HCT116 (cell line): ENCODE measurements around the gene DIAPH3. TPM values are rescaled to one million over a fixed set of nuclear protein-coding genes. Genes with fewer than 3 reads are reported as not detected.

Source experiments
- ATAC-seq: fragments of 200-7000 bp; cut with Tn5 transposase; 2 replicates; pipeline ENCODE4 v1.9.1; 2020; ENCODE audit warnings: mild to moderate bottlenecking, moderate library complexity
- BruUV-seq: library from RNA; stranded (reverse); fragments of 400-500 nt; replicated peaks from 2 replicates; lab custom pipeline; 2021; lab: Mats Ljungman, UMichigan
- CTCF ChIA-PET: fragments of 300-600 bp; sonication (Branson Sonifier 250); formaldehyde crosslinking; loops from one replicate; lab custom pipeline; 2021; ENCODE audit warnings: antibody characterized with exemption; lab: Charles Lee
- POLR2A ChIA-PET: fragments of 300-600, 350-600 bp; sonication (Branson Sonifier 250); formaldehyde crosslinking; loops from one replicate; lab custom pipeline; 2021; ENCODE audit warnings: antibody characterized with exemption; lab: Charles Lee
- RAD21 ChIA-PET, 2 experiments: fragments of 300-600 bp; sonication (Branson Sonifier 250); formaldehyde crosslinking; loops; one replicate each; lab custom pipeline; 2023; ENCODE audit warnings: low total read pairs in 2 of 2; ENCODE audit not compliant: uncharacterized antibody in 2 of 2, unreplicated experiment in 2 of 2, low non-redundant PET in 1 of 2; lab: Charles Lee
- DNase-seq: peaks from one replicate; pipeline ENCODE4 v3.0.0-alpha.2; 2010; ENCODE audit warnings: low read depth, low spot score
- H2AFZ ChIP-seq: fragments of 200-600 bp; shearing (Covaris generic), sonication (generic); 2 replicates; pipeline ENCODE4 v1.6.1; 2017; ENCODE audit warnings: low read depth, mixed run types, mixed read lengths, antibody characterized with exemption, low read length; ENCODE audit not compliant: poor library complexity, severe bottlenecking
- H3K27ac ChIP-seq: 2 replicates; pipeline ENCODE4 v1.5.1; 2012; ENCODE audit warnings: low read depth, low read length
- H3K27me3 ChIP-seq: fragments of 200-600 bp; sonication (generic); 2 replicates; pipeline ENCODE4 v1.6.1; 2016; ENCODE audit warnings: mixed run types, low read length, mixed read lengths; ENCODE audit not compliant: insufficient read depth
- H3K36me3 ChIP-seq, 2 experiments: fragments of 200-500 bp in 1 of 2; fragments of 200-600 bp in 1 of 2; sonication (Bioruptor generic) in 1 of 2; sonication (generic) in 1 of 2; 2 replicates each; pipeline versions ENCODE4 v1.5.1 to v1.6.1; 2014 to 2016; ENCODE audit warnings: low read length in 2 of 2, inconsistent platforms in 1 of 2, mixed read lengths in 1 of 2, mixed run types in 1 of 2; ENCODE audit not compliant: insufficient read depth in 2 of 2, control insufficient read depth in 1 of 2
- H3K4me1 ChIP-seq, 2 experiments: fragments of 200-600 bp in 1 of 2; sonication (generic) in 1 of 2; 2 replicates each; pipeline versions ENCODE4 v1.5.1 to v1.6.1; 2012 to 2017; ENCODE audit warnings: low read length in 2 of 2, inconsistent platforms in 1 of 2, mild to moderate bottlenecking in 1 of 2, mixed read lengths in 1 of 2, mixed run types in 1 of 2, moderate library complexity in 1 of 2; ENCODE audit not compliant: insufficient read depth in 2 of 2, control insufficient read depth in 1 of 2
- H3K4me2 ChIP-seq: fragments of 200-600 bp; sonication (generic); 2 replicates; pipeline ENCODE4 v1.6.1; 2017; ENCODE audit warnings: mixed run types, low read length, mixed read lengths
- H3K4me3 ChIP-seq, 2 experiments: fragments of 200-600 bp in 1 of 2; sonication (generic) in 1 of 2; replicated peaks in 1 of 2; 2 replicates each; pipeline ENCODE4 v1.5.1; 2011 to 2016; ENCODE audit warnings: low read length in 2 of 2, control low read depth in 1 of 2, low read depth in 1 of 2, mild to moderate bottlenecking in 1 of 2, mixed read lengths in 1 of 2, mixed run types in 1 of 2
- H3K79me2 ChIP-seq: fragments of 200-600 bp; sonication (generic); 2 replicates; pipeline ENCODE4 v1.6.1; 2017; ENCODE audit warnings: mild to moderate bottlenecking, mixed run types, low read length, moderate library complexity, mixed read lengths; ENCODE audit not compliant: insufficient read depth
- H3K9ac ChIP-seq: fragments of 200-600 bp; sonication (generic); 2 replicates; pipeline ENCODE4 v1.6.1; 2016; ENCODE audit warnings: low read length, mixed read lengths
- H3K9me2 ChIP-seq: fragments of 200-600 bp; sonication (generic), shearing (Covaris generic); 2 replicates; pipeline ENCODE4 v1.6.1; 2017; ENCODE audit warnings: mixed run types, mild to moderate bottlenecking, moderate library complexity; ENCODE audit not compliant: insufficient read depth
- H3K9me3 ChIP-seq, 2 experiments: fragments of 200-500 bp in 1 of 2; fragments of 200-600 bp in 1 of 2; sonication (Bioruptor generic) in 1 of 2; sonication (generic) in 1 of 2; 2 replicates each; pipeline ENCODE4 v1.6.1; 2014 to 2017; ENCODE audit warnings: low read length in 2 of 2, mixed read lengths in 2 of 2, inconsistent platforms in 1 of 2, low read depth in 1 of 2, mild to moderate bottlenecking in 1 of 2, mixed run types in 1 of 2, moderate library complexity in 1 of 2; ENCODE audit not compliant: control insufficient read depth in 1 of 2, insufficient read depth in 1 of 2
- H4K20me1 ChIP-seq: fragments of 200-600 bp; sonication (generic), shearing (Covaris generic); 2 replicates; pipeline ENCODE4 v1.6.1; 2017; ENCODE audit warnings: mixed run types, mild to moderate bottlenecking, moderate library complexity; ENCODE audit not compliant: insufficient read depth
- FOSL1 ChIP-seq: IDR thresholded peaks from 2 replicates; pipeline ENCODE4 v1.6.1; 2012; ENCODE audit warnings: low read depth
- TCF7L2 ChIP-seq: IDR thresholded peaks from 2 replicates; pipeline ENCODE4 v1.7.0; 2011; ENCODE audit warnings: borderline replicate concordance, inconsistent platforms; ENCODE audit not compliant: insufficient read depth, insufficient read length; ENCODE audit errors: extremely low read depth
- intact Hi-C: fragments of 100-400 bp; cut with micrococcal nuclease; formaldehyde crosslinking; loops from 2 replicates; pipeline ENCODE4 v1.10.0; 2022
- total RNA-seq: library from RNA; stranded (reverse); gene quantifications from one replicate; pipeline ENCODE4 v1.2.1, GENCODE V29; 2021; ENCODE audit not compliant: unreplicated experiment
- TF ChIP-seq, protein P1 (sequence below): IDR thresholded peaks from 2 replicates; pipeline ENCODE4 v1.6.1; 2012; ENCODE audit warnings: low read depth
- TF ChIP-seq, protein P2 (sequence below): IDR thresholded peaks from 2 replicates; pipeline ENCODE4 v1.6.1; 2012

DIAPH3 gene
- total RNA-seq, 1 experiment from 2014 or later = 22.8 TPM

DNA sequence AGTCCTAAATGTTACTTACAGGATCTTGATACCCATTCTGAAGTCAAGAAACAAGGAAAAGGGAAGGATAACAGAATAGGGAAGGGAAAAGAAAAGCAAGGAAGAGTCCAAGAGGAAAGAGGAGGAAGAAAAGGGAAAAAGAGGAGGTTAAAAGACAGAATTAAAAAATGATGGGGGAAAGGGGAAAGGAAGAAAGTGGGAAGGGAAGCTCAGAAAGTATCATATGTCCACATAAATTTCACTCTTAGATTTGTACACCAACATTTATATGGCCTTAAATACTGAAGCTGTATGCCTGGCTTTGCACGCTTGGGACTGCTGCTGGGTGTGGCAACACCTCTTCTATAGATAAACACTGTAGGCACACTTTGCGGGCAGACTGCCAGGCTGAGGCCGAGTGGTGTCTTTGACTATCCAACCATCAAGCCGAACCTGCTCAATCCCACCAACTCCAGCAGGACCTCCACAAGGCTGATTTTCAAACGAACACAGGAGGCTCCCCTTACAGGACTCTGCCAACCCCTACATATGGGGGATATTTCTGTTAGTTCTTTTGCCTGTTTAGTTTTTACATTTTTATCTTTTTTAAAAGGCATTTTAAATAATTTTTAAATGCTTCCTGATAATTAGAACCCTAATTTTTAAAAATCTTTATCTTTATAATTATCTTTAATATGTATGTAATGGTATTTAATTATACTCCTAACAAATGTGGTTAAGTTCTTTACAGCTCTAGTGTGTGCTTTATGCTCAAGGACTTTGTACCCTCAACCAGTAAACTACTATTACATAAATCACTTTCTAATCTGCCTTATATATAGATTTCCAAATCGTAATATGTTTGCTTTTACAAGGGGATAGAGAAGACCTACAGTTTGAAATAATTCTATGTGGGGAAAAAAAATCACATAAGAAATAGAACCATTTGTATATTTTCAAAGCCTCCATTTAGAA, 154.2 kb downstream of the DIAPH3 start:
- H4K20me1 ChIP-seq = no peaks in the 10 kb centered on the region
- H3K79me2 ChIP-seq = no peaks in the 10 kb centered on the region
- ATAC-seq (no peak), DNase-seq (no peak)
- H3K9ac ChIP-seq = no peak overlapping the region
- peaks cover 0 to 14% of the 10 kb centered on the region in 2 experiments; a peak in 1 of 4 replicates for H3K4me1 ChIP-seq
- no peak overlapping the region for H3K27ac ChIP-seq
- no TSS peak for BruUV-seq
- ChIA-PET RAD21 (no interaction called here), CTCF (no interaction called here), POLR2A (no interaction called here)
- intact Hi-C loops = no loop called here
- TF ChIP-seq FOSL1 (no peak), TCF7L2 (no peak)
- TF ChIP-seq, protein P1, sequence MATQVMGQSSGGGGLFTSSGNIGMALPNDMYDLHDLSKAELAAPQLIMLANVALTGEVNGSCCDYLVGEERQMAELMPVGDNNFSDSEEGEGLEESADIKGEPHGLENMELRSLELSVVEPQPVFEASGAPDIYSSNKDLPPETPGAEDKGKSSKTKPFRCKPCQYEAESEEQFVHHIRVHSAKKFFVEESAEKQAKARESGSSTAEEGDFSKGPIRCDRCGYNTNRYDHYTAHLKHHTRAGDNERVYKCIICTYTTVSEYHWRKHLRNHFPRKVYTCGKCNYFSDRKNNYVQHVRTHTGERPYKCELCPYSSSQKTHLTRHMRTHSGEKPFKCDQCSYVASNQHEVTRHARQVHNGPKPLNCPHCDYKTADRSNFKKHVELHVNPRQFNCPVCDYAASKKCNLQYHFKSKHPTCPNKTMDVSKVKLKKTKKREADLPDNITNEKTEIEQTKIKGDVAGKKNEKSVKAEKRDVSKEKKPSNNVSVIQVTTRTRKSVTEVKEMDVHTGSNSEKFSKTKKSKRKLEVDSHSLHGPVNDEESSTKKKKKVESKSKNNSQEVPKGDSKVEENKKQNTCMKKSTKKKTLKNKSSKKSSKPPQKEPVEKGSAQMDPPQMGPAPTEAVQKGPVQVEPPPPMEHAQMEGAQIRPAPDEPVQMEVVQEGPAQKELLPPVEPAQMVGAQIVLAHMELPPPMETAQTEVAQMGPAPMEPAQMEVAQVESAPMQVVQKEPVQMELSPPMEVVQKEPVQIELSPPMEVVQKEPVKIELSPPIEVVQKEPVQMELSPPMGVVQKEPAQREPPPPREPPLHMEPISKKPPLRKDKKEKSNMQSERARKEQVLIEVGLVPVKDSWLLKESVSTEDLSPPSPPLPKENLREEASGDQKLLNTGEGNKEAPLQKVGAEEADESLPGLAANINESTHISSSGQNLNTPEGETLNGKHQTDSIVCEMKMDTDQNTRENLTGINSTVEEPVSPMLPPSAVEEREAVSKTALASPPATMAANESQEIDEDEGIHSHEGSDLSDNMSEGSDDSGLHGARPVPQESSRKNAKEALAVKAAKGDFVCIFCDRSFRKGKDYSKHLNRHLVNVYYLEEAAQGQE = no peak
- TF ChIP-seq, protein P2, sequence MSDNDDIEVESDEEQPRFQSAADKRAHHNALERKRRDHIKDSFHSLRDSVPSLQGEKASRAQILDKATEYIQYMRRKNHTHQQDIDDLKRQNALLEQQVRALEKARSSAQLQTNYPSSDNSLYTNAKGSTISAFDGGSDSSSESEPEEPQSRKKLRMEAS = no peak
- no peak overlapping the region for H2AFZ ChIP-seq
- no peaks in the 10 kb centered on the region for H3K9me2 ChIP-seq
- H3K9me3 ChIP-seq = no peaks in the 10 kb centered on the region
- no peaks in the 10 kb centered on the region for H3K27me3 ChIP-seq
- no peak overlapping the region for H3K4me2 ChIP-seq
- H3K36me3 ChIP-seq = no peaks in the 10 kb centered on the region
- no peak overlapping the region for H3K4me3 ChIP-seq
